ENCODE measurements around the gene ZSCAN16. TPM values are rescaled to one million over a fixed set of nuclear protein-coding genes. Genes with fewer than 3 reads are reported as not detected.

The ZSCAN16 gene
- total RNA-seq, 5 donors from 2014 or later (not counting 1 experiment from before 2014, with no cell fraction given) = 5.9 to 13.1 (median 10.7) TPM

GRCh38 chr6:28158318-28158717 lies 33.9 kb downstream of the ZSCAN16 start:
- H3K4me1 Mint-ChIP-seq = peaks cover 15 to 18% (median 17%) of the 10 kb centered on the region in 3 donors
- no peak overlapping the region for H3K27ac Mint-ChIP-seq
- no peak for DNase-seq
- POLR2A ChIA-PET = no interaction called here
- Histone ChIP-seq H3K27ac (ENCODE audit: low read length) (no peak overlapping the region), H3K4me1 (ENCODE audit: control insufficient read depth in 1 of 2, extremely low read depth in 1 of 2, insufficient read depth in 2 of 2, low read length in 2 of 2) (peaks cover 3 to 11% of the 10 kb centered on the region in 2 experiments), H3K4me3 (ENCODE audit: control insufficient read depth in 1 of 2, extremely low read depth in 1 of 2, low read length in 1 of 2) (no peak overlapping the region), H3K9me3 (peaks cover 2% of the 10 kb centered on the region), H3K27me3 (replicated peaks in 1 of 2; ENCODE audit: control insufficient read depth in 2 of 2, extremely low read depth in 1 of 2, insufficient read depth in 2 of 2, low read length in 1 of 2) (peaks cover 0 to 2% of the 10 kb centered on the region in 2 experiments), H3K36me3 (ENCODE audit: control insufficient read depth in 2 of 2, extremely low read depth in 1 of 2, insufficient read depth in 1 of 2, low read length in 1 of 2) (peaks cover 8 to 21% of the 10 kb centered on the region in 2 donors)
- no peak overlapping the region for H3K4me3 Mint-ChIP-seq
- no peaks in the 10 kb centered on the region for H3K27me3 Mint-ChIP-seq
- 97% methylated on average over 3 of the region's 3 CpGs for WGBS (ENCODE audit: insufficient coverage)
- ATAC-seq (replicated peaks in 1 of 4) = no peak
- CTCF ChIA-PET = interaction anchor here in 1 of 2 donors (0.7 kb wide), 1 partner anchor 198 kb away, joined by 3 read pairs; no protein-coding TSS in a partner anchor
- H3K36me3 Mint-ChIP-seq = peaks cover 61% of the 10 kb centered on the region
- peaks cover 3 to 9% (median 9%) of the 10 kb centered on the region in 3 donors for H3K9me3 Mint-ChIP-seq

- Mint-ChIP-seq H3K27ac (no peak overlapping the region), H3K4me3 (no peak overlapping the region), H3K27me3 (no peaks in the 10 kb centered on the region), H3K9me3 (peaks cover 3 to 9% (median 9%) of the 10 kb centered on the region in 3 donors), H3K4me1 (peaks cover 15 to 18% (median 17%) of the 10 kb centered on the region in 3 donors), H3K36me3 (peaks cover 53% of the 10 kb centered on the region)
- ATAC-seq (replicated peaks in 1 of 4) (no peak), DNase-seq (no peak)
- Histone ChIP-seq H3K27me3 (replicated peaks in 1 of 2; ENCODE audit: control insufficient read depth in 2 of 2, extremely low read depth in 1 of 2, insufficient read depth in 2 of 2, low read length in 1 of 2) (peaks cover 0 to 2% of the 10 kb centered on the region in 2 experiments), H3K4me1 (ENCODE audit: control insufficient read depth in 1 of 2, extremely low read depth in 1 of 2, insufficient read depth in 2 of 2, low read length in 2 of 2) (peaks cover 3 to 11% of the 10 kb centered on the region in 2 experiments), H3K36me3 (ENCODE audit: control insufficient read depth in 2 of 2, extremely low read depth in 1 of 2, insufficient read depth in 1 of 2, low read length in 1 of 2) (peaks cover 3 to 13% of the 10 kb centered on the region in 2 donors), H3K27ac (ENCODE audit: low read length) (no peak overlapping the region), H3K4me3 (ENCODE audit: control insufficient read depth in 1 of 2, extremely low read depth in 1 of 2, low read length in 1 of 2) (no peak overlapping the region), H3K9me3 (peaks cover 2% of the 10 kb centered on the region)
- 100% methylated on average over 1 of the region's 4 CpGs for WGBS (ENCODE audit: insufficient coverage)
- POLR2A ChIA-PET = interaction anchor here (0.5 to 0.6 kb wide), 2 partner anchors 115 to 269 kb away, joined by 3 to 5 read pairs; a partner anchor contains a TSS
- CTCF ChIA-PET = interaction anchor here in 1 of 2 donors (0.7 kb wide), 1 partner anchor 197 kb away, joined by 3 read pairs; no protein-coding TSS in a partner anchor
Measured at GRCh38 chr6:28159029-28159607, 34.7 kb downstream of the ZSCAN16 start.

DNA sequence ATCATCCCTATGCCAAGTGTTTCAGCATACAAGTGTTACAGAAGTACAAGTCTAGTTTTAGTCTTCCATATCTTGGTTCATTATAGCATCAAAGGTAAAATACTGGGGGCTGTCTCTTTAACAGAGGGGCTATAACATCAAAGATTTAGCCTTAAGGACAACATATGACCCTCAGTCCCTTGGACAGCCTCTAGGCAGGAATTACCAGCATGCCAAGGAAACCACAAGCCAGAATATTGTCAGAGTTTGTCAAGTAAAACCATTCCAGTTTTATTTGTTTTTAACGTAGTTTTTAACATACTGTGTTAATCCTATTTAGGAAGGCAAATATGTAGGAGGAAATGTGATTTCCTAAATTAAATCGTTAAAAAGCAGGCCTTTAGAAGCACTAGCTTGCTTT lies 35.8 kb downstream of the ZSCAN16 start:
- ATAC-seq (replicated peaks in 1 of 4) = no peak
- POLR2A ChIA-PET = no interaction called here
- Mint-ChIP-seq H3K27ac (no peak overlapping the region), H3K27me3 (peaks cover 3% of the 10 kb centered on the region in 2 donors), H3K9me3 (peaks cover 3 to 9% (median 9%) of the 10 kb centered on the region in 3 donors), H3K36me3 (peaks cover 42% of the 10 kb centered on the region), H3K4me1 (peaks cover 15 to 18% (median 17%) of the 10 kb centered on the region in 3 donors), H3K4me3 (no peak overlapping the region)
- Histone ChIP-seq H3K27me3 (replicated peaks in 1 of 2; ENCODE audit: control insufficient read depth in 2 of 2, extremely low read depth in 1 of 2, insufficient read depth in 2 of 2, low read length in 1 of 2) (peaks cover 0 to 2% of the 10 kb centered on the region in 2 experiments), H3K4me1 (ENCODE audit: control insufficient read depth in 1 of 2, extremely low read depth in 1 of 2, insufficient read depth in 2 of 2, low read length in 2 of 2) (peaks cover 3 to 11% of the 10 kb centered on the region in 2 experiments), H3K9me3 (peaks cover 2% of the 10 kb centered on the region), H3K4me3 (ENCODE audit: control insufficient read depth in 1 of 2, extremely low read depth in 1 of 2, low read length in 1 of 2) (no peak overlapping the region), H3K36me3 (ENCODE audit: control insufficient read depth in 2 of 2, extremely low read depth in 1 of 2, insufficient read depth in 1 of 2, low read length in 1 of 2) (peaks cover 0 to 5% of the 10 kb centered on the region in 2 donors), H3K27ac (ENCODE audit: low read length) (no peak overlapping the region)
- DNase-seq = no peak
- 100% methylated on average over 1 of the region's 2 CpGs for WGBS (ENCODE audit: insufficient coverage)
- CTCF ChIA-PET = no interaction called here

GRCh38 chr6:28161410-28162079 lies 37.1 kb downstream of the ZSCAN16 start:
- Mint-ChIP-seq H3K36me3 (peaks cover 33% of the 10 kb centered on the region), H3K4me3 (peak overlapping the region; percentile 71 to 78 (median 71)), H3K4me1 (peaks cover 15 to 18% (median 17%) of the 10 kb centered on the region in 3 donors), H3K27me3 (peaks cover 4 to 5% of the 10 kb centered on the region in 2 donors), H3K9me3 (peaks cover 3 to 9% (median 9%) of the 10 kb centered on the region in 3 donors), H3K27ac (peak overlapping the region in 1 of 2 donors; percentile 61)
- 21% methylated on average over 29 of the region's 32 CpGs for WGBS (ENCODE audit: insufficient coverage)
- DNase-seq (peak; percentile 63 to 88 (median 79)), ATAC-seq (replicated peaks in 1 of 4) (peak; percentile 89 to 98 (median 98))
- Histone ChIP-seq H3K27ac (ENCODE audit: low read length) (no peak overlapping the region), H3K4me3 (ENCODE audit: control insufficient read depth in 1 of 2, extremely low read depth in 1 of 2, low read length in 1 of 2) (peak overlapping the region; percentile 40 to 72), H3K27me3 (replicated peaks in 1 of 2; ENCODE audit: control insufficient read depth in 2 of 2, extremely low read depth in 1 of 2, insufficient read depth in 2 of 2, low read length in 1 of 2) (peaks cover 0 to 2% of the 10 kb centered on the region in 2 experiments), H3K9me3 (peaks cover 2% of the 10 kb centered on the region), H3K4me1 (ENCODE audit: control insufficient read depth in 1 of 2, extremely low read depth in 1 of 2, insufficient read depth in 2 of 2, low read length in 2 of 2) (peaks cover 3 to 11% of the 10 kb centered on the region in 2 experiments), H3K36me3 (ENCODE audit: control insufficient read depth in 2 of 2, extremely low read depth in 1 of 2, insufficient read depth in 1 of 2, low read length in 1 of 2) (no peaks in the 10 kb centered on the region)
- CTCF ChIA-PET = interaction anchor here in 1 of 2 donors (1.4 kb wide), 1 partner anchor 56 kb away, joined by 4 read pairs; no protein-coding TSS in a partner anchor
- POLR2A ChIA-PET = interaction anchor here (0.6 kb wide), 2 partner anchors 43 to 770 kb away, joined by 3 to 9 read pairs; no protein-coding TSS in a partner anchor

DNA sequence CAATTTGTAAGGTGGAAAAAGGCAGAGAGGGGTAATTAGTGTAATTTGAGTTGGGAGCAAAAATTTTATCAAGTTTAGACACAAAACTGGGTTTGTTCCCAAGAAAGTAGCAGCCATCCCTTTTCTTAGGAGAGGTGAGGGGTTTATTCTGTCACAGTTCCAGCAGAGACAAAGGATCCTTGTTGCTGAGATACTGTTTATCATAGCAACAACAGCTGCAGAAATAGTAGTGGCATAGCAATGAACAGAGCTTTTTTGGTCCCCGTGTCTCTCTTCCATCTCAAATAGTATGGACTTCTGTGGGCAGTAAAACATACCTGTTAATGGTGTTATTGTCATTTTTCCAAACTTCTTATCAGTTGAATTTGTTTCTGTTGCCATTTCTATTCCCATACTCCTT lies 41.2 kb downstream of the ZSCAN16 start:
- no peak overlapping the region for H3K4me3 ChIP-seq (ENCODE audit: control insufficient read depth in 1 of 2, extremely low read depth in 1 of 2, low read length in 1 of 2)
- ATAC-seq (replicated peaks in 1 of 4) (no peak), DNase-seq (no peak)
- peaks cover 2% of the 10 kb centered on the region for H3K9me3 ChIP-seq
- Mint-ChIP-seq H3K9me3 (peaks cover 3 to 9% (median 5%) of the 10 kb centered on the region in 3 donors), H3K27me3 (peaks cover 4 to 8% of the 10 kb centered on the region in 2 donors), H3K36me3 (peaks cover 13% of the 10 kb centered on the region), H3K4me1 (peaks cover 15 to 18% (median 17%) of the 10 kb centered on the region in 3 donors), H3K27ac (no peak overlapping the region), H3K4me3 (no peak overlapping the region)
- no CpG with 5 or more reads among the region's 1 CpG for WGBS (ENCODE audit: insufficient coverage)
- no peaks in the 10 kb centered on the region for H3K36me3 ChIP-seq (ENCODE audit: control insufficient read depth in 2 of 2, extremely low read depth in 1 of 2, insufficient read depth in 1 of 2, low read length in 1 of 2)
- H3K27ac ChIP-seq (ENCODE audit: low read length) = no peak overlapping the region
- peaks cover 3 to 11% of the 10 kb centered on the region in 2 experiments for H3K4me1 ChIP-seq (ENCODE audit: control insufficient read depth in 1 of 2, extremely low read depth in 1 of 2, insufficient read depth in 2 of 2, low read length in 2 of 2)
- peaks cover 0 to 2% of the 10 kb centered on the region in 2 experiments for H3K27me3 ChIP-seq (replicated peaks in 1 of 2; ENCODE audit: control insufficient read depth in 2 of 2, extremely low read depth in 1 of 2, insufficient read depth in 2 of 2, low read length in 1 of 2)
- ChIA-PET POLR2A (no interaction called here), CTCF (no interaction called here)

DNA sequence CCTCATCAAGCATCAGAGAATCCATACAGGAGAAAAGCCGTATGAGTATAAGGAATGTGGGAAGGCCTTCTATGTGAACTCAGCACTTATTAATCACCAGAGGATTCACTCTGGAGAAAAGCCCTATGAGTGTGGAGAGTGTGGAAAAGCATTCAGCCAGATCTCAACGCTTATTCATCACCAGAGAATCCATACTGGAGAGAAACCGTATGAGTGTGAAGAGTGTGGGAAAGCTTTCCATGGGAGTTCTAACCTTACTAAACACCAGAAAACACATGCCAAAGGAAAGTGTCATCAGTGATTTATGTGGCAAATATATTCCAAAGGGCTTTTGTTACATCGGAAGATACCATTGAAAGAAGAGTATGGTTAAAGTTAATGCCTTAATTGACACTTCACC lies 42.7 kb downstream of the ZSCAN16 start:
- Histone ChIP-seq H3K9me3 (peaks cover under 1% of the 10 kb centered on the region), H3K4me3 (ENCODE audit: control insufficient read depth in 1 of 2, extremely low read depth in 1 of 2, low read length in 1 of 2) (no peak overlapping the region), H3K36me3 (ENCODE audit: control insufficient read depth in 2 of 2, extremely low read depth in 1 of 2, insufficient read depth in 1 of 2, low read length in 1 of 2) (no peaks in the 10 kb centered on the region), H3K27ac (ENCODE audit: low read length) (no peak overlapping the region), H3K4me1 (ENCODE audit: control insufficient read depth in 1 of 2, extremely low read depth in 1 of 2, insufficient read depth in 2 of 2, low read length in 2 of 2) (peaks cover under 1 to 2% of the 10 kb centered on the region in 2 experiments), H3K27me3 (replicated peaks in 1 of 2; ENCODE audit: control insufficient read depth in 2 of 2, extremely low read depth in 1 of 2, insufficient read depth in 2 of 2, low read length in 1 of 2) (peaks cover 0 to 2% of the 10 kb centered on the region in 2 experiments)
- Mint-ChIP-seq H3K36me3 (peaks cover 14% of the 10 kb centered on the region), H3K4me3 (no peak overlapping the region), H3K27ac (no peak overlapping the region), H3K9me3 (peaks cover 0 to 3% (median 3%) of the 10 kb centered on the region in 3 donors), H3K27me3 (peaks cover 4 to 8% of the 10 kb centered on the region in 2 donors), H3K4me1 (peaks cover 4 to 5% (median 4%) of the 10 kb centered on the region in 3 donors)
- POLR2A ChIA-PET = interaction anchor here (0.5 to 0.6 kb wide), 2 partner anchors 227 to 465 kb away, joined by 6 to 7 read pairs; no protein-coding TSS in a partner anchor
- no CpG with 5 or more reads among the region's 4 CpGs for WGBS (ENCODE audit: insufficient coverage)
- CTCF ChIA-PET = no interaction called here
- DNase-seq = no peak
- no peak for ATAC-seq (replicated peaks in 1 of 4)

Data from T-cell (primary cell).